HepG2 (cell line): ENCODE data around the gene MRM3. TPM values are rescaled to one million over a fixed set of nuclear protein-coding genes. Genes with fewer than 3 reads are reported as not detected.
A peak's percentile ranks its signal among the peaks of the same experiment; 100 is the strongest.

Experiments used
- ATAC-seq: fragments of 200-7000 bp; cut with Tn5 transposase; 3 replicates; pipeline ENCODE4 v1.9.1; 2020; ENCODE audit warnings: mild to moderate bottlenecking, moderate library complexity
- BruUV-seq: library from RNA; stranded (reverse); fragments of 400-500 nt; replicated peaks from 2 replicates; lab custom pipeline; 2021; lab: Mats Ljungman, UMichigan
- CTCF ChIA-PET: fragments of 300-600 bp; formaldehyde crosslinking; extraction: SDS; loops from one replicate; lab custom pipeline; 2021; ENCODE audit warnings: low total read pairs, inconsistent platforms, low intra/inter-chr PET ratio; lab: Yijun Ruan, JAX
- POLR2A ChIA-PET: fragments of 350-600 bp; sonication (Branson Sonifier 250); formaldehyde crosslinking; loops from one replicate; lab custom pipeline; 2020; ENCODE audit warnings: antibody characterized with exemption, inconsistent platforms; lab: Yijun Ruan, JAX
- DNase-seq: peaks from one replicate; pipeline ENCODE4 v3.0.0-alpha.2; 2015; ENCODE audit warnings: low spot score
- FAIRE-seq: peaks from 3 replicates; lab custom pipeline; 2011; peaks lifted over from hg19 to GRCh38; lab: Jason Lieb, UNC
- H2AFZ ChIP-seq: one replicate; pipeline ENCODE4 v1.6.1; 2011; ENCODE audit warnings: low read length, inconsistent platforms
- H3K27ac ChIP-seq: fragments of 300-600 bp; 3 replicates; pipeline ENCODE4 v1.8.0; 2011; ENCODE audit warnings: mixed run types, mild to moderate bottlenecking, mixed read lengths, low read length, inconsistent platforms; ENCODE audit not compliant: insufficient read depth; ENCODE audit errors: extremely low read length
- H3K27me3 ChIP-seq, 2 experiments: fragments of 200-600 bp in 1 of 2; 2 replicates in 1 of 2; 3 replicates in 1 of 2; pipeline versions ENCODE4 v1.6.0 to v1.8.0; 2011; ENCODE audit warnings: low read length in 2 of 2, mild to moderate bottlenecking in 2 of 2, moderate library complexity in 2 of 2, inconsistent platforms in 1 of 2; ENCODE audit not compliant: insufficient read depth in 2 of 2, control insufficient read depth in 1 of 2
- H3K36me3 ChIP-seq, 2 experiments: fragments of 200-600 bp in 1 of 2; replicated peaks in 1 of 2; 2 replicates in 1 of 2; 3 replicates in 1 of 2; pipeline versions ENCODE4 v1.5.1 to v1.8.0; 2011; ENCODE audit warnings: low read length in 2 of 2, inconsistent platforms in 1 of 2; ENCODE audit not compliant: insufficient read depth in 2 of 2, control insufficient read depth in 1 of 2
- H3K4me1 ChIP-seq: 2 replicates; pipeline ENCODE4 v1.5.1; 2012; ENCODE audit warnings: low read length, inconsistent platforms; ENCODE audit not compliant: insufficient read depth
- H3K4me2 ChIP-seq: 2 replicates; pipeline ENCODE4 v1.6.0; 2011; ENCODE audit warnings: low read depth, low read length, inconsistent platforms
- H3K4me3 ChIP-seq, 3 experiments: fragments of 200-600 bp in 1 of 3; sonication (generic), shearing (Covaris generic) in 1 of 3; replicated peaks in 1 of 3; 2 replicates each; pipeline ENCODE4 v1.5.1; 2011 to 2016; ENCODE audit warnings: low read length in 3 of 3, inconsistent platforms in 2 of 3, low read depth in 2 of 3, mild to moderate bottlenecking in 2 of 3, control low read depth in 1 of 3, mixed read lengths in 1 of 3; ENCODE audit not compliant: insufficient read depth in 1 of 3
- H3K79me2 ChIP-seq: one replicate; pipeline ENCODE4 v1.6.1; 2011; ENCODE audit warnings: low read length, inconsistent platforms; ENCODE audit not compliant: insufficient read depth
- H3K9ac ChIP-seq: 2 replicates; pipeline ENCODE4 v1.6.0; 2011; ENCODE audit warnings: mild to moderate bottlenecking, low read depth, low read length, inconsistent platforms; ENCODE audit not compliant: insufficient read depth
- H3K9me3 ChIP-seq: 2 replicates; pipeline ENCODE4 v1.5.1; 2012; ENCODE audit warnings: mild to moderate bottlenecking, low read length
- H4K20me1 ChIP-seq: 2 replicates; pipeline ENCODE4 v1.6.0; 2011; ENCODE audit warnings: inconsistent platforms, mild to moderate bottlenecking, low read length, moderate library complexity; ENCODE audit not compliant: insufficient read depth
- AGO2 ChIP-seq: fragments of 200-400 bp; formaldehyde crosslinking; optimal IDR thresholded peaks from 2 replicates; pipeline ENCODE3; 2017; ENCODE audit warnings: mild to moderate bottlenecking, low read depth, low read length, moderate library complexity
- YY1 ChIP-seq: IDR thresholded peaks from 2 replicates; pipeline ENCODE4 v1.6.1; 2011; ENCODE audit warnings: low read length, low read depth, moderate library complexity, mild to moderate bottlenecking; ENCODE audit not compliant: insufficient read depth, insufficient replicate concordance
- ZNF256 ChIP-seq: sonication (generic); formaldehyde crosslinking; conservative IDR thresholded peaks from 2 replicates; pipeline ENCODE4 v1.4.0; 2020; ENCODE audit warnings: missing genetic modification reagents
- ZNF431 ChIP-seq: sonication (generic); formaldehyde crosslinking; IDR thresholded peaks from 2 replicates; pipeline ENCODE4 v1.9.0; 2022; ENCODE audit warnings: missing genetic modification reagents, low read depth, mild to moderate bottlenecking, borderline replicate concordance
- ZNF687 ChIP-seq: sonication (generic); formaldehyde crosslinking; IDR thresholded peaks from 2 replicates; pipeline ENCODE4 v1.5.1; 2020; ENCODE audit warnings: mild to moderate bottlenecking, missing genetic modification reagents, moderate library complexity
- WGBS: methylation state at CpG from one replicate; pipeline ENCODE4 v1.1.6; 2017; ENCODE audit warnings: low lambda C conversion rate; 5-methylcytosine and 5-hydroxymethylcytosine counted together
- in situ Hi-C: cut with HindIII; loops from 2 replicates; pipeline ENCODE4 v1.10.0; 2017; ENCODE audit warnings: low pct_unique_long_range_greater_than_20kb; ENCODE audit not compliant: extremely low pct_ligation_motif_present
- intact Hi-C: fragments of 100-400 bp; cut with micrococcal nuclease; formaldehyde crosslinking; loops from one replicate; pipeline ENCODE4 v1.10.0; 2022; ENCODE audit not compliant: unreplicated experiment
- polyA plus RNA-seq, 8 experiments: library from polyadenylated mRNA; depleted of rRNA in 3 of 8; stranded (reverse) in 7 of 8; unstranded in 1 of 8; fragments of >200 nt; fragmentation: Illumina TruSeq in 4 of 8; extraction: Trizol in 4 of 8; gene quantifications; 2 replicates each; pipeline versions ENCODE4 v1.2.1 to v1.2.3, GENCODE V29; 2011 to 2016; ENCODE audit warnings: low read depth in 4 of 8, missing spikeins in 1 of 8, mixed read lengths in 1 of 8; ENCODE audit not compliant: insufficient read depth in 1 of 8
- total RNA-seq, 5 experiments: library from RNA; depleted of rRNA; stranded (reverse); fragments of >200 nt; fragmentation: Illumina TruSeq; extraction: Trizol; gene quantifications; 2 replicates each; pipeline ENCODE4 v1.2.3, GENCODE V29; 2016; ENCODE audit warnings: low read depth in 1 of 5

The MRM3 gene
- total and polyA plus RNA-seq, 2 of the 13 experiments (the other 11 are each of a cell fraction or from before 2014, with no cell fraction given): 12.3 to 25.5 TPM

GRCh38 chr17:791829-792228, 9.7 kb downstream of the MRM3 start:
- in situ Hi-C loops: no loop called here
- ChIA-PET CTCF (no interaction called here), POLR2A (interaction anchor here (0.9 kb wide), 1 partner anchor 10 kb away, joined by 4 read pairs; the partner anchor contains the start of genes GLOD4 and MRM3)
- H4K20me1 ChIP-seq: no peaks in the 10 kb centered on the region
- H3K36me3 ChIP-seq: peaks cover 19 to 41% of the 10 kb centered on the region in 2 experiments; a peak in 4 of 5 replicates
- H3K27me3 ChIP-seq: no peaks in the 10 kb centered on the region
- ATAC-seq (no peak), FAIRE-seq (no peak), DNase-seq (no peak)
- H3K9me3 ChIP-seq: no peaks in the 10 kb centered on the region
- BruUV-seq: TSS peak; percentile 25
- peak; percentile 62 for TF ChIP-seq AGO2
- TF ChIP-seq ZNF431 (CRISPR knock-in tag): no peak
- TF ChIP-seq YY1: no peak
- TF ChIP-seq ZNF256 (CRISPR knock-in tag): no peak
- TF ChIP-seq ZNF687 (CRISPR knock-in tag): no peak
- H3K9ac ChIP-seq: no peak overlapping the region
- H3K4me1 ChIP-seq: no peaks in the 10 kb centered on the region
- WGBS: 96% methylated on average over 19 of the region's 19 CpGs
- H3K4me3 ChIP-seq: no peak overlapping the region
- H3K27ac ChIP-seq: no peak overlapping the region
- no peaks in the 10 kb centered on the region for H3K79me2 ChIP-seq
- intact Hi-C loops: no loop called here
- H3K4me2 ChIP-seq: no peak overlapping the region
- no peak overlapping the region for H2AFZ ChIP-seq
